Posterior cingulate gyrus (tissue), 11 donors: Measurements from ENCODE around the gene CCDC85C.
A peak's percentile ranks its signal among the peaks of the same experiment; 100 is the strongest.

Source experiments
- DNase-seq, 10 donors: peaks; one replicate each; pipeline versions ENCODE4 v3.0.0 to v3.0.0-alpha.2; 2020 to 2021; ENCODE audit warnings: mixed read lengths in 3 of 10
- intact Hi-C: fragments of 100-400 bp; cut with DNase I; formaldehyde crosslinking; loops from one replicate; pipeline ENCODE4 v1.15.1; 2023

Gene CCDC85C

DNA sequence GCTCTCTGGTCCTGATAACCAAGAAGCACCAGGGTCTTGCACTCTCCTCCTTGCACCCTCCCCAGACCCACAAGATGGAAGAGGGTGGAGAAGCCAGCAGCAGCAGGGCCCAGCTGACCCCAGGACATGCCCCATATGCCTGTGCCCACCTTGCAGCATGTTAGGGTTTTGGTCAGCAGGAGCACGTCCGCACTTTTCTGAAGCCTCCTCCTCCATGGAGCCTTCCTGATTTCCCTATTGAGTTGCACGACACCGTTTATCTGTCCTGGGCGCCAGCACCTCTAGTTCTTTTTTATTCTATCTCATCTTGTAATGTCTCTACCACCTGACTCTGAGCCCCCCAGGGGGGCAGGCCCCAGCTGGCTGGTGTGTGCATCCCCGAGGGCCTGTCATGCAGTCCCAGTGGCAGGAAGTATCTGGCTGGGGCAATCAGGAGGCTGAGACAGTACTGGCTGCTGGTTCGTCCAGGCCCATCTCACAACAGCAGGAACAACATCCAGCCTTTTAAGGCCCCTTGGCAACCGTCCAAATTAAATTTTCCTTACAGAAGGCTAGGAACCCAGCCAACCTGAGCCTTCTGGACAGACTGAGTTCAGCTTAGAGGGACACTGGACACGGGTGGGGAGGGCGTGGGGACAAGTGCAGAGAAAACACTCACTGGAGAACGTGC is 39.6 kb downstream of the CCDC85C start:
- intact Hi-C loops: no loop called here
- no peak for DNase-seq

DNA sequence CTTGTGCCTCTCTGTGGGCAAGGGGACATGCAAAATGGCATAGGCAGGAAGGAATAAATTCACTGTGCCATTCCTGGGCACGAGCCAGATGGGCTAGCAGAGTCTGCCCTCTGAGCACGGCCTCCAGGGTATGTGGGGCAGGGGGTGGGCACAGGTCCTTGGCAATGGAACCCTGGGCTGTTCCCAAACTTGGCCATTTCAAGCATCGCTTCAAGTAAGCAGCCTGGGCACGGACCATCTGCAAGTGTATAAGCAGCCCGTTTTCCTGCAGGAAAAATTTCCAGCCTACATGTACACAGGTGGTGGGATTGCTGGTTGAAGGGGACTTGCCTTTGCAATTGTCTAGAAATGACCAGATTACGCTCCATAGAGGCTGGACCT is 40.3 kb downstream of the CCDC85C start:
- no peak for DNase-seq

DNA sequence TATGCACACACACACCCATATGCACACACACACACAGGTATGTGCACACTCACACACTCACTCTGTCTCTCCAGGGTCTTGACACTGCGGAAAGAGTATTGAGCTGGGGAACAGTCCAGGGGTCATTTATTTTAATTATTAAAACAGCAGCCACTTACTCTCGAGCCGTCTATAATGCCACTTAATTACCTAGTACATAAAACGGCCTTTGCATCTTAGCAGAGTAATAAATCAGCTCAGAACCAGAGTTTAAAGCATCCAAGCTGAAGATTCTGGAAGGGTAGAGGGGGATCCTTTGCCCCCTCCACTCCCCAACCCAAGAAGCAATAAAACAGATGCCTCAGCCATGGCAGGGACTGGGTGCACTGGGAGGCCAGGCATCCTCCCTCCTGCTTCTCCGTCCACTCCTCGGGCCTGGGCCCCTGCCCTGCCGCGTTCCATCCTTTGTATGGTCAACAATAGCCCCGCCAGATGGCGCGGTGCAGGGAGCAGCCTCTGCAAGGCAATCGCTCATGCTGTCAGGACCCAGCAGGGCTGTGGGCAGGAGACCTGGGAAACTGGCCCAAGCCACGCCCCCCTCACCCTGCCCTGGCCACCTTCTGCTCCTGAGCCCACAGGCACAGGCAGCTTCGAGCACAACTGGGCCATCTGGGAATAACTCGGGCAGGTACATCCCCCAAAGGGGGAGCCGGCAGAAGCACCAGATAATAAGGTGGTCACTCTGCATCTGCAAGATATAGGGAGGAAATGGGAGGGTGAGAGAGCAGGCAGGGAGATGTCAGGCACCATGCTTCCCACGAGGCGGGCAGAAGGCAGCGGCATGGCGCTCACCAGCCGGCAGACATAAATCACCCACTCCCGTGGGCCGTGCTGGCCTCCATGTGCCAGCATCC is 40.9 kb downstream of the CCDC85C start:
- DNase-seq: peak; percentile 64 to 96 (median 78)
- intact Hi-C loops: loop anchor here (2.0 kb wide), 1 partner anchor 66 kb away; no protein-coding TSS in a partner anchor

More for the DNA sequence above, 40.3 kb downstream of the CCDC85C start:
- intact Hi-C loops: loop anchor here (2.0 kb wide), 1 partner anchor 65 kb away; no protein-coding TSS in a partner anchor

DNA sequence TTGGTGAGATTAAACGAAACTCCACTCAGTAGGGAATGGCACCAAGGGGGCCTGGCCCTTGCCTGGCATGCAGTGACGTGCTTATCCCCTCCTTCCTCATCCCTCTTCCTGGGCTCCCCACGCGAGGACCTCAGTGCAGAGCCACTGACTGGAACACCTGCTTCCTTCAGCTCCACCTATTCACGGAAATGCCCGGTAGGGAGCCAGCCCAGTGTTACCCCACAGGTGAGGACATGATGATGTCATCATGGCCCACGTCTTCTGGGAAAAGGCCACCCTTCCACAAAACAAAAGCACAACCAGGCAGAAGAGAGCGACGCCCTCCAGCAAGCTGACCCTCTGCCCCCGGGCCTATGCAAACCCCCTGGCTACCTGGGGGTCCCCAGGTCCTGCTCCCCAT is 42.1 kb downstream of the CCDC85C start:
- intact Hi-C loops: loop anchor here (2.0 kb wide), 1 partner anchor 67 kb away; no protein-coding TSS in a partner anchor
- DNase-seq: no peak

DNA sequence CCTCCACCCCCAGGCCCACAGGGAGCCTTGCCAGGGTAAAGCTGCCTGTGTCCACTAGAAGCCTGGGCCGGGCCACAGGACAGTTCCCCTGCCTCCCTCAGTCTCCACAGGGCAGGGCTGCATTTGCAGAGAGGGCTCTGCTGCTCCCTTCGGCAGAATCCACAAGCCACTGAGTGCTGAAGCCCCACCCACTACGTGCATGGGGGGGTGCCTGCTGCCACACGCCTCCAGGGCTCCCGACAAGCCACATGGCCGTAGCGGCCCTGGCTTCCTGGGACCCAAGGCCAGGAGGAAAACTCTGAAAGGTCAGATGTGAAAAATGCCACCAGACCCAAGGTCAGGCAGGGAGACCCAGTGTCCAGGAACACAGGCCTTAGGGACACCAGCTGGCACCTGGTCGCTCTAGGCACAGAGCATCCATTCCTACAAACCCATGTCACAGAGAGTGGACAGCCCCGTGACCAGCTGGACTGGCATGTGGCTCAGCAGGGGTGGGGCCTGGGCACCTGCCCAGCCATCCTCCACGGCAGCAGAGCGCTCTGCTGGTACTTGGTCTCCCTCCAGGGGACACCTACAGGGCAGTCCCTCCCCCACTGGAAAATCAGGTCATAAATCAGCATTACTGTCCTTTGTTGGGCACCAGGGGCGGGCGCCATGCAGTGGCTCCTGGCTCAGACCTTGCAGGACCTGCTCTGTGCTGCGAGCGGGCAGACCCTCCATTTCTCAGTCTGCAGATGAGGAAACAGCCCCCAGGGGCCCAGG is 42.9 kb downstream of the CCDC85C start:
- no peak for DNase-seq
- intact Hi-C loops: no loop called here

DNA sequence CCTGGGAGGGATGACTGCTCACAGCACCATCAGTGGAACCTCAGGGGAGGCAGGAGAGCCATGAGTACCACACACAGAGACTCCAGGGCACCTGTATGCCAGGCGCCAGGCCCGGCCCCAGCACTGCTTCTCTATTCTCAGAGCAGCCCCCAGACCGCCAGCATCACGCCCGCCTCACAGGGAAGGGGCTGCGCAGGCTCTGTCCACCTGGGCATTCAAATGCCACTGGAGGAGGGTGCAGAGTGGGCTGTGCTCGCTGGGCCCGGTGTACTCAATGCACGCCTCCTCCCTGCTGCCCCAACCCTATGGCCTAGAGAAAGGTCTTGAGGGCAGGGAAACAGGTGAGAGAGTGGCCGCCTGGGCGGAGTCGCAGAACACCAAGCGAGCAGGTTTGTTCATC is 43.6 kb downstream of the CCDC85C start:
- intact Hi-C loops: no loop called here
- no peak for DNase-seq

DNA sequence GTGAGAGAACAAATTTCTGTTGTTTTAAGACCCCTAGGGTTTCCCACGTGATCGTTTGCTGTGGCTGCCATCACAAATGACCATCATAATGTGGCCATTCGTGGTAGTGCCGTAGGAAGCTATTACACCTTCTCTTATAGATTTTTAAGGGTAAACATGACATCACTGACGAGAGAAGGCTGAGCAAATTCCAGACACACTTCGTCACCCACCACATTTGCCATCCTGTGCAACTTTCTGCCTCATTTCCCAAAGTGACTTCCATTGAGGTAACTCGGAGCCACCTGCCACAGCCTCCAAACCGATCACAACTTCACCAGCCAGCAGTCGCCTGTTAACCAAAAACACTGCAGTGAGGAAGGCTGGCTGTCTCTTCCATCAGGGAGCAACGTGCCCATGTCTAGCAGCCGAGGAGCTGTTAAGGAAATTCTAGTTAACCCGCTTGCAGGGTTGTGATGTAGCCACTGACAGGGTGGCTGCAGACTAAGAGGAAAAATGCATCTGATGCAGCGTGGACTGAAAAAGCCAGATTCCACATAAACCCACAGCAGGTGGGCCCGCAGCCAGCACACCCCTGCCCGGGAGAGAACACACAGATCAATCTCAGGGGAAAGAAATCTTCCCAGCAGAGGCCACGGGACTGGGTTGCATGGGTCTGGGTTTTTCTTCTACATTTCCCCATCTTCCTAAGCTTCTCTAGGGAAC is 44.6 kb downstream of the CCDC85C start:
- DNase-seq: no peak
- intact Hi-C loops: no loop called here

DNA sequence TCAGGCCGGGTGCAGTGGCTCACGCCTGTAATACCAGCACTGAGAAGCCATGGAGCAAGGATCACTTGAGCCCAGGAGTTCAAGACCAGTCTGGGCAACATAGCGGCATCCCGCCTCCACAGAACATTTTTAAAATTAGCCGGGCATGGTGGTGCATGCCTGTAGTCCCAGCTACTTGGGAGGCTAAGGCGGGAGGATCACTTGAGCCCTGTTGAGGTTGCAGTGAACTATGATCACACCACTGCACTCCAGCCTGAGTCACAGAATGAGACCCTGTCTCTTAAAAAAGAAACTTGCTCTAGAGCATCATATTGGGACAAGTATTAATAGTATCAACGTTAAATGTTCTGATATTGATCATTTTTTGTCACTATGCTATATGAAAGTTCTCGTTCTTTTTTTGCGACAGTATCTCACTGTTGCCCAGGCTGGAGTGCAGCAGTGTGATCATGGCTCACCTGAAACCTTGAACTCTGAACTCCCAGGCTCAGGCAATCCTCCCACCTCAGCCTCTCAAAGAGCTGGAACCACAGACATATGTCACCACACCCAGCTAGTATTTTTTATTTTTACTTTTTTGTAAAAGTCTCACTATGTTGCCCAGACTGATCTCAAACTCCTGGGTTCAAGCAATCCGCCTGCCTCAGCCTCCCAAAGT is 47.7 kb downstream of the CCDC85C start:
- intact Hi-C loops: no loop called here
- no peak for DNase-seq

DNA sequence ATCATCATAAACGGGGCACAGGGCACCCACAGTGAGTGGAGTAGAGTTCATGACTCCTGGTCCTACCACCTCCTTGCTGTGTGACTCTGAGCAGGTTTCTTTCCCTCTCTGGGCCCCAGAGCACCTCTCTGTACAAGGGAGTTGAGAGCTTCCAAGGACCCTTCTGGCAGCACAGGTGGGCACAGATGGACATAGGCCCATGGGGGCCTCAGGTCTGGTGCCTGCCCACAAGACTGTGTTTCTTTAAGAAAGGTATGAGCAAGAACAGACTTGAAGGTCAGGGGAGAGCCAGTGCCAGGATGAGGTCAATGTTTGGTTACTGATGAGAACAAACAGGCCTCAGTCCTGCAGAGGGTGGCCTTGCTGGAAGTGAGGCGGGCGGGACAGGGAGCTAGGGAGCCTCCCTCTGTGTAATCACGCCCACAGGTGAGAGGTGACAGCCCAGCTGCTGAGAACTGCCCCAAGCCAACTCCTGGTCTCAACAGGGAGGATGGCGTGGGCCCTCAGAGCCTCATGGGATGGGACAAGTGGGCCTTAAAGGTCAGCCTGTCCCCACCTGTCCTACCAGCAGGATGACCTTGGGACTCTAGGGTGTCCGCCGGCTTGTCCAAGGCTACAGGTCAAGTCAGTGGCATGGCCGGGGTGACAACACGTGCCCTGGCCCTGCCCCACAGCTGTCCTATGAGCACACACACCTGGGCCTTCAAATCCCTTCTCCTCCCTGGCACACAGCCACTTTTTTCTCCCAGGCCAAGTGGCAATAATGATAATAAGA is 49.1 kb downstream of the CCDC85C start:
- intact Hi-C loops: no loop called here
- no peak for DNase-seq

DNA sequence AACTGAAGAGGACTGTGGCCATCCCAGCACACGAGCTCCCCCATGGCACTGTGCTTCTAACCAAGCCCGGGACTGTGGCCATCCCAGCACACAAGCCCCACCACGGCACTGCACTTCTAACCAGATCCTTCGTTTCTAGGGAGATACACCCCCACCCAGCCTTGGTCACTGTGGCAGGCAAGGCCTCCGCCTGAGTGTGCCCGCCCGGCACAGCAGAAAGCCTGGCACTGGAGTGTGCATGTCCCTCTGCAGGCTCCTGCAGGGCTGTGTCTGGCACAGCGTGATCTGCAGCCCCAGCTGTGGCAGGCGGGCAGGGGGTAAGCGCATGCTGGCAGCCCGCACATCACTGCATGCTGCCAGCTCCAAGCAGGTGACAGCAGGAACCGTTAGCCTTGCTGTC is 49.8 kb downstream of the CCDC85C start:
- DNase-seq: peak in 6 of 10 donors; percentile 34 to 92 (median 58)
- intact Hi-C loops: no loop called here

DNA sequence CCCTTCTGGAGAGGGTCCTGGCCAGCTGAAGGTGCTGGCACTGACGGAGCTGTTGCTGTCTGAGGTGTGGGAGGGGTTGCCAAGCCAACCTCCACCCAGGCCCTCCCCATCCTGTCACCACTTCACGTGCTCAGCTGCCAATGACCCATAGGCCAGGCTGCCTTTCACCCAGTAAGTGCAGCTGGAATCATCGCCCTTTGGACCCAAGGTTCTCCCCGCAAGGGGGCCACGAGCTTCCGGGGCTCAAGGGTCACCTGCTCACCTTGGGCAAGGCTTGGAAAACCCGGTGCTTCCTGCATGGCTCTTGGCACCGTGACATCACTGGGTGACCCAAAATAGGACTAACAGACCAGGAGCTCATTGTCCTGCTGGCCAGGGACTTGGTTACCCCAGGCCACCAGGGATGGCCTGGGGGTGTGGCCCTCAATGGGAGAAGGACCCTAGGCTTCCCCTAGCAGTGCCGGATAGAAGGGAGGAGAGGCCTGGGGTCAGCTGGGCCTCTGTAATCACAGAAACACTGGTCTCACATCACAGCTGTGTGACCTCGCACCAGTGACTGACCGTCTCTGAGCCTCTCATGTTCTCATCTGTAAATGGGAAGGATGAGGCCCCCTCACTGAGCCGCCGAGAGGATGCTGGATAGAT is 51.3 kb downstream of the CCDC85C start:
- intact Hi-C loops: no loop called here
- no peak for DNase-seq

DNA sequence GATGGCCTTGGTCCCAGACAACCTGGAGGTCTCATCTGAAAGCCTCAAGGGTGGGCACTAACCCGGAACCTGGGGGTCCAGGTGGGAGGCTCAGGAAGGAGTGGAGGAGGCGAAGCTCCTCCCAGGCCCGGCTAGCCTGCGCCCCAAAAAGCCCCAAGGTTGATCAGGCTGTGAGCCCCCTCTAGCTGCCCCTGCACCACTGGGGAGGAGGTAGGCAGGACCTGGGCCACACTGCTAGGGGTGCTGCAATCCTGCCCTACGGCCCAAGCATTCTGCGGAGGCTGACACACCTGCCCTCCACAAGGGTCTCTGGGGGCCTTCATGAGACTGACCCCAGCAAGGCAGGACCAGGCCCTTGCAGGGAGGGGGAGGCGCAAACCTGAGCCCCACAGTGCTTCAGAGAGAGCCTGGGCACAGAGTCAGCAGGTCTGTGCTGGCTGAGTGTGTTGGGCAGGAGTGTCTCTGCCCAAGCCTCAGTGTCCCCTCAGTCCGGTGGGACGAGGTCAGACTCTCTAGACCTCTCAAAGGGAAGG is 51.9 kb downstream of the CCDC85C start:
- intact Hi-C loops: no loop called here
- DNase-seq: no peak

DNA sequence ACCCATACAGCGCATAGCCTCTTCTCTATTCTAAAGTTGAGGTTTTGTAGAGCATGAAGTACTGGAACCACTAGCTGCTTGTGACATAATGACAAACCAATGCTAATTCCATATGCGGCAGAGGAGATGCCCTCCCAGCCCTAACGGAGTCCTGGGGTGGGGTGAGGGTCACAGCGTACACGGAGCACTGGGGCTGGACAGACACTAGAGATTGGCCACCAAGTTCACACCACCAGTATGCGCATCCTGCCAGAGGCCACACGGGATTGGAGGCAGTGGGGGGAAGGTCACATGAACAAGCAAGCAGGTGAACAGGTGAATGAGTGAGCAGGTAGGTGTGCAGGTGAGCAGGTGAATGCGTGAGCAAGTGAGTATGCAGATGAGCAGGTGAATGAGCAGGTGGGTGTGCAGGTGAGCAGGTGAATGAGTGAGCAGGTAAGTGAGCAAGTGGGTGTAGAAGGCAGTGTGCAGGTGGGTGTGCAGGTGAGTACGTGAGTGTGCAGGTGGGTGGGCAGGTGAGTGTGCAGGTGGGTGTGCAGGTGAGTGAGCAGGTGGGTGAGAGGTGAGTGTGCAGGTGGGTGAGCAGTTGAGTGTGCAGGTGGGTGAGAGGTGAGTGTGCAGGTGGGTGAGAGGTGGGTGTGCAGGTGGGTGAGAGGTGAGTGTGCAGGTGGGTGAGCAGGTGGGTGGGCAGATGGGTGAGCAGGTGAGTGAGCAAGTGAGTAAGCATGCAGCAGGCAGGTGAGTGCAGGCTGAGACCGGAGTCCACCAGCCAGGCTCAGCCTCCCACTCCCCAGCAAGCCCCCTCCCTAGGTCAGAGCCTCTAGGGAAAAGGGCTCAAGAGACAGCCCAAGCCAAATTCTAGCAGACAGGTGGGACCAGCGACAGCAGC is 52.7 kb downstream of the CCDC85C start:
- DNase-seq: no peak
- intact Hi-C loops: no loop called here

DNA sequence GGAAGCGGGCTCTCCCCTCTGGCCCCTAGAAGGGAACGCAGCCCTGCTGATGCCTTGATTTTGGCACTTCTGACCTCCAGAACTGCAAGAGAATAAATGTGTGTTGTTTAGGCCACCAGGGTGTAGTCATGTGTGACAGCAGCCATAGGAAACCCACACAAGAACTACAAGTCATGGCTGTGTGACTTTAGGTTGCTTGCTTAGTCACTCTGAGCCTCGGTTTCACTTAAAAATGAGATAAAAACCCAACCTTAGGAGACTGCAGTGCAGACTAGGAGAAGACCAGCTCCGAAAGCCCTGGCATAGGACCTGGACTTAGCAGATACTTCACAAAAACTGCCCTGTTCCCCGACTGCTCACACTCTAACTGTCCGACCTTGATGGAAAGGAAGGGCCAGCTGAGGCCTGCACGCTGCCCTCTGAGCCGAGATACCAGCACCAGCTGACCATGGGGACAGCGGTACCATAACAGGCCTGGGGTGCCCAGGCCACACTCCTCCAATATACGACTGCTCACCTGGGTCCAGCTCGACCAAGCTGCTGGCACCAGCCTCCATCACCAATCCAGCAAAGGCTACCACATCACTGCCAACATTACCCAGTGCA is 53.5 kb downstream of the CCDC85C start:
- intact Hi-C loops: no loop called here
- no peak for DNase-seq

DNA sequence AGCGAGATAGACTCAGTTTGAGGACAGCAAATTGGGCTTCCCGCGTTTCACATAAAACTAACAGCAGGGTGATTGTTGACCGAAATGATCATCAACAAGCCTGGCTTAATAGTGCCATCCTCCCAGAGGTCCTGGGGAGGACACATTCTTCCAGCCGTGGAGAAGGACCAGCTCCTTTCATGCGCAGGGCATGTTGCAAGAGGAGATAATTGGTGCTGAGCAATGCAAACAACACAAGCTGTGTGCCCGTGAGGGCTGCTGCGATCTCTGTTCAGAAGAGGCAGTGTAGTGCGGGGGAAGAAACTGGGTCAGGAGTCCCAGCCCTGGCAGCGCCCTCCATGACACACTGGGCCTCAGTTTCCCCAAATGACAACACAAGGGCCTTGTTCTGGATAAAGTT is 54.3 kb downstream of the CCDC85C start:
- intact Hi-C loops: no loop called here
- no peak for DNase-seq

DNA sequence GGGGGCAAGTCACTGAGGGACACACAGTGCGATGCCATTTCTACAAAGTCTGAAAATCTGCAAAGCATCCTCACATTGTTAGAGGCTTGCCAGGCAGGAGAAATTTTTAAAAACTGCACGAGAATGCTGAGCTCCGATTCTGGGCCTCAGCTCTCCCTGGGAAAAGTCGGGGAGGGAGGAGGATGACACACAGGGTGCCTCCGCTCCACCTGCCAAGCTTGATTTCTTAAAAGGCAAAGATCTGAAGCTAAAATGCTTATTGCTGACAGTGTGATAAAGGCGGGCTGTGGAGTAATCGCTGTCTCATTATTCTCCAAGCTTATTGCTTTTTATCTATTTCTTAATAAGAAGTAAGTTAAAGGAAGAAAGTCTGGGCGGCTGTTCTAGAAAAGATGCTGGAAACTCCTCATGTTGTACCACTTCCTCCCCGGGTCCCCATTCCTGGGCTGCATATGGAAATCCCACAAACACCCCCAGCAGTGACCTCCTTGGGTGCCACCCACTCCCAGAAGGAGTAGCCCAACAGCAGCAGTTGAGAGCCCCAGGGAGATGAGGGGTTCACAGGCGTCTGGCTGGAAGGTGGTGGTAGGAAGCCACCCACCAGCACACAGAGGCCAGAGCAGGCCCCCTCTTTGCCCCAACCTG is 55.0 kb downstream of the CCDC85C start:
- DNase-seq: peak in 1 of 10 donors; percentile 38
- intact Hi-C loops: no loop called here
